HG03108 (cell line): ENCODE measurements around the gene MNAT1.
A peak's percentile ranks its signal among the peaks of the same experiment; 100 is the strongest.
"Not testable (repeated sequence)": the region's sequence is repeated elsewhere in the genome, so short reads cannot be mapped to it uniquely, and the experiment has no call there.

Experiments
- ATAC-seq: cut with Tn5 transposase; IDR thresholded peaks from one replicate; pipeline ENCODE4 v1.9.1; 2021; ENCODE audit warnings: moderate library complexity; ENCODE audit not compliant: unreplicated experiment

The MNAT1 gene

GRCh38 chr14:60800409-60800808 lies 65.8 kb downstream of the MNAT1 start:
- no peak for ATAC-seq

GRCh38 chr14:60803871-60804270 lies 69.3 kb downstream of the MNAT1 start:
- no peak for ATAC-seq

GRCh38 chr14:60805841-60806430 lies 71.4 kb downstream of the MNAT1 start:
- no peak for ATAC-seq

GRCh38 chr14:60807247-60807646 lies 72.7 kb downstream of the MNAT1 start:
- no peak for ATAC-seq

DNA sequence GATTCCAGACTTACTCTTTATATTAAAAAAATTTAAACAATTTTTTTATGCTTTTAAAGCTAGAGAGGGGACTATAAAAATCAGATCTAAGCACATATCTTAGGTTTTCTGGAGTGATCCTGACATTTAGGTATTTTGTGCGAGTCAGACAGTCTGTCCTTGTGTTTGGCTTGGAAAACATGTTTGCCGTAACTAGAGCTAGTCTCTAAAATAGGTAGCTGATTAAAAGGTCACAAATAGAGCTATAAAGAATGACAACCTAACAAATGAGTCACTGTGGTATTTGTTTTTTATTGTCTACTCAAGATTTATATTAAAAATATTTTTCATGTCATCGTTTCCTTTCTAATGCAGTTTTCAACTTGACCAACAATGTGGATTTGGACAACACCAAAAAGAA lies 73.4 kb downstream of the MNAT1 start:
- no peak for ATAC-seq

- ATAC-seq = no peak
These were observed 78.4 kb downstream of the MNAT1 start for GRCh38 chr14:60812987-60813386.

DNA sequence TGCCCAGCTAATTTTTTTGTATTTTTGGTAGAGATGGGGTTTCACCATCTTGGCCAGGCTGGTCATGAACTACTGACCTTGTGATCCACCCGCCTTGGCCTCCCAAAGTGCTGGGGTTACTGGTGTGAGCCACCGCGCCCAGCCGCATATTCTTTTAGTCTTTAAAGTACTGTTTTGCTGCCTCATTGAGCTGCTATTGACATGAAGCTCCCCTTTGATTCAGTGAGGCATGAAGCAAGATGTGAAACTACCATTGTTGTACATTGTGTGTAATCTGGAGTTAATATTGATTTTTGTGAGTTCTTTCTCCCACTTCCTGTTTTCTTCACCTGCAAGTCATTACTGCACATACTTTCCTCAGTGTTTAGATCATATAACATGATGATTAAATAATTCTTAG lies 80.8 kb downstream of the MNAT1 start:
- peak; percentile 86 for ATAC-seq

DNA sequence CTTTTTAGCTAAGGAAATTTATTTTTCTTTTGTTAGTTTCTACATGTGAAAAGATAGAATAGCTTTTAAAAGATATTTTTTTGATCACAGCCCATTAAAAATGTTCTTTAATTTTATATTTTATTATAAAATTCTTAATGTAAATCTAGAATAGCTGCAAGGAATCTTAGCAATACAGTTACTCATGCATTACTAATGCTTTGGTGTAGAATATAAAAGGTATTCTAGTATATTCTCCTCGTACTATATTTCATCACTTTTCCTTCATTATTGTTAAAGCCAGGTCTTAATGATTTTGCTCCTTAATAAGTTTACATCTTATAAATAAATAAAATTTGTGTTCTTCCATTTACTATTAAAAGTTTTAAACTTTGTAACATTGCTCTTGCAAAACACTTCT lies 82.6 kb downstream of the MNAT1 start:
- no peak for ATAC-seq

- no peak for ATAC-seq
These were observed 85.0 kb downstream of the MNAT1 start for GRCh38 chr14:60819575-60819974.

DNA sequence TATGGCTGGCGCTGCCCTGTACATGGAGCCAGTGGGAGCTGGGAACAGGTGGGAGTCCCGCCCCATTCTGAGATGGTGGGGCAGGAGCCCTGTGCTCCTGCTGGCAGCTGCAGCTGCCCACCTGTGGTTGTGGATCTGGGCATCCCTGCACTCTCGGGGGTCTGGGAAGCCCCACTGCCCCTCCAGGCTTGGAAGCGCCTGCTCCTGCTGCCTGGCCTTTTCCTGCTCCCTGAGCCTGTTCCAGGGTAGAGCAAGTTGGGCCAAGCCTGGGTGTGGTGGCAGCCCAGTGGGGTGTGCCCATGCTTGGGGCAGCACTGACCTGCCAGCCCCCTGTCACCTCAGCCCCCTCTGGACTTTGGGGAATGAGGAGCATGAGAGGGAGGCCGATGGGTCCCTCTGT lies 104.0 kb downstream of the MNAT1 start:
- ATAC-seq = no peak

DNA sequence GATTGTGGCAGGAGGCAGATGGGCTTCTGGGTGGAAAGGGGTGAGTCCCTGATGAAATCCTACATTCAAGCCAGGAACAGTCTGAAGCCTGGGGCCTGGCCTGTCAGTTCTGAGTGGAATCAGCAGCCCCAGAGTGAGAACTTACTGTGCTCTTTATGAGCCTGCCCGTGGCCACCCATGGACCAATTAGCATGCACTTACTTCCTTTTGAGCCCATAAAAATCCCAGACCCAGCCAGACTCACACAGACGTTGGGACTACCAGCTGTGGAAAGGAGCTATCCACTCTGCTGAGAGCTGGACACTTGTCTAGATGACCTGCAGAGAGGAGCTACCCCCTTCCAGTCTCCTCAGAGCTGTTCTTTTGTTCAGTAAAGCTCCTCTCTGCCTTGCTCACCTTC lies 104.5 kb downstream of the MNAT1 start:
- ATAC-seq = no peak

GRCh38 chr14:60839657-60840056 lies 105.1 kb downstream of the MNAT1 start:
- no peak for ATAC-seq

DNA sequence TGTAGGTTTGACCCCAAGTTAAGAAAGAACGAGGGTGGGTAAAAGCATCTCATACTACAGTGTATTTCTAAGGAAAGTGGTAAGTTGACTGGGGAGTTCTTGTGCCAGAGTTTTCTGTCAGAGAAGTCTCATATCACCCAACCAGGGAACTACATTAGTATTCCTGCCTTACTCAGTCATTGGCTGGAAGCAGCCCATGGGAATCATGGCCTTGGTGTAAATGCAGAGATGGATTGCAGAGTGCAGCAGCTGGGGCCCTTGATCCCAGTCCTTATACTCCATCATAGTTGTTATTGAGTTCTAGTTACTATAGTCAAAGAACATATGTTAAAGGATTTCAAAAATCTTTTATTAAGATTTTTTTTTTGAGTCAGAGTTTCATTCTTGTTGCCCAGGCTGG lies 105.8 kb downstream of the MNAT1 start:
- ATAC-seq = no peak

- peak; percentile 91 for ATAC-seq
These were observed 111.0 kb downstream of the MNAT1 start for GRCh38 chr14:60845523-60845922.

DNA sequence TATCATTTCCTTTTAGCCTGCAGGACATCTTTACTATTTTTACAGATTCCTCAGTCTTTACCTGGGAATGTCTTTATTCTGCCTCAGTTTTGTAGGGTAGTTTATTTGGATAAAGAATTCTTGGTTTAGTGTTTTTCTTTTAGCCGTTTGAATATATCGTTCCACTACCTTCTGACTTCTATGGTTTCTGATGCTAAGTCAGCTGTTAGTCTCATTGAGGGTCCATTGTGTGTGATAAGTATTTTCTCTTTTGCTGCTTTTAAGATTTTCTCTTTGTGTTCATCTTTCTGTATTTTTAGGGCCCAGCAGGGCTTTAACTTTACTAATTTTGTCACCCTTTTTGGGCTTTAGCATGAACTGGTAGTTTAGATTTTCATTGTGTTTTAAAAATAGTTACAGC lies 113.5 kb downstream of the MNAT1 start:
- no peak for ATAC-seq

GRCh38 chr14:60851692-60852091 lies 117.1 kb downstream of the MNAT1 start:
- not testable (repeated sequence) for ATAC-seq

DNA sequence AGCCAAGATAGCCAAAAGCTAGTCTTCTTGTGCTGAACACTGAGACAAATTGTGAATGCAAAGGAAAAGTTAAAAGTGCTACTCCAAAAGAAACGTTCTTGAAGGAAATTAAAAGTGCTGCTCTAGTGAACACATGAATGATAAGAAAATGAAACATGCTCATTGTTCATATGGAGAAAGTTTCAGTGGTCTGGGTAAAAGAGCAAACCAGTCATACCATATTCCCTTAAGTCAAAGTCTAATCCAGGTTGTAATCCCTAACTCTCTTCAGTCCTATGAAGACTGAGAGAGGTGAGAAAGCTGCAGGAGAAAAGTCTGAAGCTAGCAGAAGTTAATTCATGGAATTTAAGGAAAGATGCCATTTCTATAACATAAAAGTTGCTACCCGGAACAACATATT lies 121.5 kb downstream of the MNAT1 start:
- ATAC-seq = no peak

DNA sequence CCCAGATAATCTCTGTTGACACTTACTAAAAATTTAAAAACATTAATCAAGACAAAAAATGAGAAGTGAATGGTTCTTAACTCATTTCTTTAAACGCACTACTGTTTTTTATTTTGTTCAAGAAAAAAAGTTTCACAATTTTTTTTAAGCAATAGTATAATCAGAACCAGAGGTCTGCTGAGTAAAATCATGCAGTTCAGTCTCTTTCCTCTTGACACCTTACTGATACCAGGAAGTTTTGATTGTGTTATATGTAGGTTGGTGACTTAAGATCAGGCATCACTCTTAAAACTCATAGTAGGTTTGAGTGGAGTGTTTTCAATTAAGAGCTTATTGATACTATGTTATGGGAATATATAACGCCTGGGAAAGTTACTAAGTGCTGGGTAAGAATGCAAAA lies 125.0 kb downstream of the MNAT1 start:
- no peak for ATAC-seq

DNA sequence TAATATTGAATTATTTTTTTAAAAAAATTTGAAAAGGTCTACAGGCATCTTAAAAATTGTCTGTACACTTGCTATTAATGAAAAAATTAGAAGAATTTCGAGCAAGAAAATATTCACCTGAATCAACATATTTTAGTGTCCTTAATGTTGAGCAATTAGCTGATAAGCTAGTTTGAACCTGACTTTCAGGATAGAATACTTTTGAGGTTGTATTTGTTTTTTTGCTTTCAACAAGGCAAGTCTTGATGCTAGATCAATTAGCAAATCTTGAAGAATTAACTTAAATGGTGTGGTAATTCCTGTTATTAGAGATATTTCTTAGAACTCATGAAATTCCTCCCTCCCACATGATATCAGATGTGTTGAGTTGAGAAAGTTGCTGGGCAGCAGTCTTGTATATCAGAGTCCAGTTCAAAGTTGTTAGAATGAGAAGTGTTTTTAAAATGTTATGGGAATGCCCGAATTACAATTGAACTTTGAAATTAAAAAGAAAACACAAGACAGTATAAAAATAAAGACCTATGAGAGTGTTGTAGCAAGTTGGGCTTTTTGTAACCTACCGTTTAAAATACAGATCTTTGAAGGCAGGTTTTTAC lies 127.1 kb downstream of the MNAT1 start:
- no peak for ATAC-seq

- ATAC-seq = no peak
These were observed 127.7 kb downstream of the MNAT1 start for GRCh38 chr14:60862283-60862682.

DNA sequence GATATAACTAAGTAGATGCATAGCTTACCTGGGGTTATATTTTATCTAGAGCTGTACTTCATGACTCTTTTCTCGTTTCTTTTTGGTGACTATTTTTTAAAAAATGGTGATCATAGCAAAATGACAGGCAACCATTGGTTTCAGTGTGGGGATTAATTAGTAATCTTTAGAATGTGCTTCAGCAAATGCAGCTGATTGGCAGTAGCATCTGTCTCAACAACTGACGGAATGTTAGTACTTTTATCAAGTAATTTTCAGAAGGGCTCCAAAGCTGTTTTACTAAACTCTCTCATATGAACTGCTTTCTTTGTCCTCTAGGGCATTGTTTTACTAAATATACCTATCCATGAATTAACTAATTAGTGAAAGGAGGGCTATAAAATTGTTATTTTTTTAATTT lies 128.7 kb downstream of the MNAT1 start:
- ATAC-seq = no peak

- ATAC-seq = no peak
These were observed 131.0 kb downstream of the MNAT1 start for GRCh38 chr14:60865378-60866127.
